Esophagus squamous epithelium (tissue), 5 donors: ENCODE data around the gene BBS5. TPM values are rescaled to one million over a fixed set of nuclear protein-coding genes. Genes with fewer than 3 reads are reported as not detected.

Experiments
- DNase-seq: peaks from one replicate; lab custom pipeline; 2025; lab: John Stamatoyannopoulos, UW
- H3K27ac ChIP-seq, 4 donors: fragments of 200-600 bp; sonication (generic); one replicate each; pipeline ENCODE4 v1.5.1; 2016 to 2019; ENCODE audit warnings: mild to moderate bottlenecking in 1 of 4
- H3K27me3 ChIP-seq, 4 donors: fragments of 200-600 bp; sonication (generic); 1 replicate in 3 of 4; 2 replicates in 1 of 4; pipeline versions ENCODE4 v1.5.1 to v1.6.0; 2017 to 2021; ENCODE audit warnings: antibody characterized with exemption in 1 of 4
- H3K36me3 ChIP-seq, 3 donors: fragments of 200-600 bp; sonication (generic); one replicate each; pipeline ENCODE4 v1.5.1; 2016 to 2019
- H3K4me1 ChIP-seq, 3 donors: fragments of 200-600 bp; sonication (generic); one replicate each; pipeline ENCODE4 v1.5.1; 2017 to 2019
- H3K4me3 ChIP-seq, 4 donors: fragments of 200-600 bp; sonication (generic); 1 replicate in 3 of 4; 2 replicates in 1 of 4; pipeline ENCODE4 v1.5.1; 2016 to 2019; ENCODE audit warnings: mild to moderate bottlenecking in 2 of 4, moderate library complexity in 1 of 4
- H3K9me3 ChIP-seq, 3 donors: fragments of 200-600 bp; sonication (generic); one replicate each; pipeline ENCODE4 v1.5.1; 2016 to 2019
- CTCF ChIP-seq, 6 experiments: fragments of 450-650 bp in 4 of 6; fragments of 200-600 bp in 2 of 6; sonication (generic) in 2 of 6; IDR thresholded peaks; one replicate each; pipeline ENCODE4 v1.5.1; 2016 to 2019; ENCODE audit warnings: antibody characterized with exemption in 6 of 6, mild to moderate bottlenecking in 4 of 6, moderate library complexity in 4 of 6
- POLR2A ChIP-seq, 4 donors: fragments of 450-650 bp; IDR thresholded peaks; one replicate each; pipeline ENCODE4 v1.6.1; 2017; ENCODE audit warnings: antibody characterized with exemption in 4 of 4, mild to moderate bottlenecking in 4 of 4, moderate library complexity in 3 of 4
- WGBS, 2 donors: methylation state at CpG; one replicate each; pipeline ENCODE4 v1.1.5; 2018; 5-methylcytosine and 5-hydroxymethylcytosine counted together
- intact Hi-C: fragments of 100-400 bp; cut with DNase I; formaldehyde crosslinking; loops from one replicate; pipeline ENCODE4 v1.15.0; 2022
- total RNA-seq, 4 donors: library from RNA; depleted of rRNA; stranded (reverse); fragments of >200 nt; gene quantifications; one replicate each; pipeline ENCODE4 v1.1.0, GENCODE V29; 2016
- donor health status: DM: yes; HTN: yes; CAD: no.

The BBS5 gene
- total RNA-seq, 4 donors from 2014 or later, result 1.4 to 7.1 (median 2.6) TPM

- H3K9me3 ChIP-seq, result no peaks in the 10 kb centered on the region
- intact Hi-C loops, result no loop called here
- no peak overlapping the region for H3K4me3 ChIP-seq
- no peaks in the 10 kb centered on the region for H3K27me3 ChIP-seq
- no peaks in the 10 kb centered on the region for H3K4me1 ChIP-seq
- TF ChIP-seq CTCF (IDR thresholded peaks at IDR 0.05), result no peak
- TF ChIP-seq POLR2A (IDR thresholded peaks at IDR 0.05), result no peak
- H3K36me3 ChIP-seq, result no peaks in the 10 kb centered on the region
- DNase-seq, result no peak
- H3K27ac ChIP-seq, result no peak overlapping the region
- WGBS, 2 donors, result 70 to 89% methylated on average over 1 of the region's 1 CpG
Observed at GRCh38 chr2:169472249-169472648, 7.0 kb upstream of the BBS5 start.

GRCh38 chr2:169476459-169476858 lies 2.8 kb upstream of the BBS5 start:
- no peaks in the 10 kb centered on the region for H3K27me3 ChIP-seq
- H3K4me1 ChIP-seq, result peaks cover 8 to 15% (median 10%) of the 10 kb centered on the region in 3 donors
- no peak for DNase-seq
- H3K4me3 ChIP-seq, result no peak overlapping the region
- H3K36me3 ChIP-seq, result no peaks in the 10 kb centered on the region
- WGBS, 2 donors, result 37 to 75% methylated on average over 2 to 3 of the region's 3 CpGs
- no peak overlapping the region for H3K27ac ChIP-seq
- intact Hi-C loops, result no loop called here
- no peak for TF ChIP-seq CTCF (IDR thresholded peaks at IDR 0.05)
- TF ChIP-seq POLR2A (IDR thresholded peaks at IDR 0.05), result no peak
- H3K9me3 ChIP-seq, result no peaks in the 10 kb centered on the region

- Histone ChIP-seq H3K9me3 (no peaks in the 10 kb centered on the region), H3K4me1 (peaks cover 8 to 15% (median 10%) of the 10 kb centered on the region in 3 donors), H3K4me3 (no peak overlapping the region), H3K36me3 (peaks cover 0 to 13% (median 0%) of the 10 kb centered on the region in 3 donors), H3K27me3 (no peaks in the 10 kb centered on the region), H3K27ac (peak overlapping the region in 2 of 4 donors; percentile 78 to 81)
- intact Hi-C loops, result no loop called here
- WGBS, 2 donors, result 49 to 65% methylated on average over 3 of the region's 3 CpGs
- TF ChIP-seq CTCF (IDR thresholded peaks at IDR 0.05) (no peak), POLR2A (IDR thresholded peaks at IDR 0.05) (no peak)
- DNase-seq, result no peak
Observed at GRCh38 chr2:169478339-169478738, 955 bp upstream of the BBS5 start.

GRCh38 chr2:169478745-169479256 lies 493 bp upstream of the BBS5 start:
- Histone ChIP-seq H3K27ac (peak overlapping the region; percentile 65 to 83 (median 80)), H3K4me1 (peaks cover 8 to 15% (median 10%) of the 10 kb centered on the region in 3 donors), H3K9me3 (no peaks in the 10 kb centered on the region), H3K4me3 (peak overlapping the region; percentile 64 to 92 (median 83)), H3K36me3 (peaks cover 0 to 17% (median 0%) of the 10 kb centered on the region in 3 donors), H3K27me3 (no peaks in the 10 kb centered on the region)
- no peak for DNase-seq
- TF ChIP-seq POLR2A (IDR thresholded peaks at IDR 0.05) (no peak), CTCF (IDR thresholded peaks at IDR 0.05) (no peak)
- WGBS, 2 donors, result 76 to 88% methylated on average over 9 to 12 of the region's 14 CpGs
- intact Hi-C loops, result no loop called here

GRCh38 chr2:169480079-169480465 lies 778 bp downstream of the BBS5 start:
- intact Hi-C loops, result no loop called here
- H3K4me1 ChIP-seq, result peaks cover 8 to 15% (median 10%) of the 10 kb centered on the region in 3 donors
- TF ChIP-seq CTCF (IDR thresholded peaks at IDR 0.05) (no peak), POLR2A (IDR thresholded peaks at IDR 0.05) (no peak)
- no peak for DNase-seq
- peak overlapping the region; percentile 64 to 92 (median 83) for H3K4me3 ChIP-seq
- 32 to 36% methylated on average over 9 of the region's 9 CpGs for WGBS, 2 donors
- no peaks in the 10 kb centered on the region for H3K9me3 ChIP-seq
- H3K27ac ChIP-seq, result peak overlapping the region; percentile 65 to 83 (median 80)
- H3K27me3 ChIP-seq, result no peaks in the 10 kb centered on the region
- peaks cover 0 to 30% (median 0%) of the 10 kb centered on the region in 3 donors for H3K36me3 ChIP-seq
